DMS53 treated with DMSO at 0.1 percent for 48 hours (cell line): Measurements from ENCODE around the gene SPTB.

Experiments used
- DNase-seq: peaks from one replicate; lab custom pipeline; 2025; ENCODE audit not compliant: unreplicated experiment; lab: John Stamatoyannopoulos, UW

Gene SPTB

GRCh38 chr14:64768401-64769095, 111.2 kb downstream of the SPTB start:
- DNase-seq: no peak

DNA sequence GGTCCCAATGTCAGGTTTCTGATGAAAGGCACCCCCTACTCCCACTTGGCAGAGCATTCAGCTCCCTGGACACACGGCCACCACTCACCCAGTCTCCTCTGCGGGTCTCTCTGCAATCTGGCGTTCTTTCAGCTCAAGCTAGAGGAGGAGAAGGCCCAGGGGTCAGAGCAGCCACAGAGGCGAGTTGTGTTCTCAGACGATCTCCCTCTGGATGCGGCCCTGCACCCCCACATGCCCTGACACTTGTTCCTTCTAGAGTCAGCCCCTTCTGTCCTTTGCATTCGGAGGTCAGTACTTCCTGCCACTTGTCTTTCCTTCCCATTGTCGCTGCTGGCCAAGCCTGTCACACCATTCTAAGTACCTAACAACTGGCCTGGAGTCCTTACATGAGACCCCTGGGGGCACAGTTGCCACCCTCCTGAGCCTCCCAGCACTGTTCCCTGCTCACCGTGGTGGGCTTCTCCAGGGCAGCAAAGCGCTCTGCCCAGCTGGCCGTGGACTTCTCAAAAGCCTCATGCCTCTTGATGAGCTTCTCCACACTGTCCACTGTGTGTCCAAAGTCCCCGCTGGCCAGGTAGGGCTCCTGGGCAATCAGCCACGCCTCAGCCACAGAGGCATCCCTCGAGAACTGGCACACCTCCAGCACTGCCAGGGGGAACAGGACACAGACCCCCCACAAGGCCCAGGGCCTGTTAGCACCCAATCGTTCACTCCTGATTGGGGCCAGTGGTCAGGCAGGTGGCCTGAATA, 112.3 kb downstream of the SPTB start:
- DNase-seq: no peak

GRCh38 chr14:64766430-64767151, 113.1 kb downstream of the SPTB start:
- DNase-seq: no peak

- DNase-seq: no peak
Observed at GRCh38 chr14:64765740-64766302, 113.9 kb downstream of the SPTB start.

- peak; percentile 31 for DNase-seq
Observed at GRCh38 chr14:64764641-64765520, 114.8 kb downstream of the SPTB start.

- DNase-seq: no peak
Observed at GRCh38 chr14:64763801-64764621, 115.7 kb downstream of the SPTB start.

- DNase-seq: no peak
Observed at GRCh38 chr14:64763085-64763782, 116.5 kb downstream of the SPTB start.

- DNase-seq: peak; percentile 65
Observed at GRCh38 chr14:64762044-64763034, 117.4 kb downstream of the SPTB start.

DNA sequence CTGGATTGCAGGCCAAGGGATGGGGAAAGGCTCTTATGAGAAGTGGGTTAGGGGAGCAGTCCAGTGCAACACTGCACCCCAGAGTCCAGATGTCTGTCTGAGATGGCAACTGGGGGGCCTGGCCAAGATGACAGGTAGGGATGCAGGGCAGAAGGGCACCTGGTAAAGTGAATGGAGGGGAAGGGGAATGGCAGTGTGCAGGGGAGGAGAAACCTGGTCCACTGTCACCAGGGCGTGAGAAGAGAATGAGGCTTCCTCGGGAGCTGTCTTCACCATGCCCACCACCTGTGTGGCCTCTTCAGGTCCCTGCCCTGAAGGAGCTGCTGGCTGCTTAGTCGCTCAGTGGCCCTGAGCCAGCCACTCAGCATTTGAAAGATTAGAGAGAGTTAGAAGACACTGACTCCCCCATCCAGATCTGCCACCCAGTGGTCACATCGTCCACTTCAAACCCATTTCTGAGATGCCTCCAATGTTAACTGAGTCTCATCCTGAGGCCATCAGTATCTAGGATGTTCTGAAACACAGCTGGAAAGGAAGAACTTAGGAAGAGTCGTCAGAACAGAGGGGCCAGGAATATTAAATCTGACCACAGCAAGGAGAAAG, 118.2 kb downstream of the SPTB start:
- DNase-seq: peak; percentile 37

GRCh38 chr14:64760916-64761315, 118.8 kb downstream of the SPTB start:
- no peak for DNase-seq

DNA sequence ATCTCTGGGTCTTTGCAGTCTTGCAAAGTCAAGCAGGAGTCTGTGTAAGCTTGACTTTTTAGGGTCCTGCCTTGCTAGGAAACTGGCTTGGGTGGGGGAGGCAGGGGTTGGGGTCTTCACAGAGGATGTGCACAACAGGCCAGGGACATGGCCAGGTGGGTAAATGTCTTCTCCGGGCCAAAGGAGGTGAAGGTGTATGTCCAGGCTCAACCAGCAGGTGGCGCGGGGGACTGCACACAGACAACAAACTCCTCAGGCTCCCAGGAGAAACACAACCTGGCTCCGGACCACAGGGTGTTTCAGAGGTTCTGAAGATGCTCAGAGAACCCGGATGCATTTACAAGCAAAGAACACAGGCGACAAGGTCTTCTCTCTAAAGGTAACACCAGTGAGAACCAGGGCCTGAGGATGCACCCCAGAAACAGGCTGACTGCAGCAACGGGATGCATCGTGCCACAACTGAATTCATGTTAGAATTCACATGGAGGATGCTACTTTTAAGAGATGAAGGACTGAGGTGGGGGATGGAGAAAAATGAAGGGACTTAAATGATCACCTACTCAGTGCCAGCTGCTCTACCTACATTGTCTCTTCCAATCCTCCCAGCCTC, 119.5 kb downstream of the SPTB start:
- DNase-seq: peak; percentile 14

DNA sequence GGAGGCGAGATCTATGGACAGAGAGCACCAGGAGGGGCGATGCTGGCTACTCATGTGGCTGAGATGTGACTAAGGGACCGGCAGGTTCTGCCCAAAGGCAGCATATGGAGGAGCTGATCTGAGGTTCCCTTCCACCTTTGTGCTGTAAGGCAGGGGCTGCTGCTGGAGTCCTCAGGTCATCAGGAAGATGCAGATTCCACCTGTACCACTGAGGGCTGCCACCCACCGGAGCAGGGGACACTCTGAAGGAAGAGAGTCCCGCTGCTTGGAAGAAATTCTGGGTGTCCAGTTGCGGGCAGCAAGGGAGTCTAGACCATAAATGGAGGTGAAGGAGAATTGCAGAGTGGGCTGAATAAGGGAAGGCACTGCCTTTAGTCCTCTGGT, 120.2 kb downstream of the SPTB start:
- no peak for DNase-seq

DNA sequence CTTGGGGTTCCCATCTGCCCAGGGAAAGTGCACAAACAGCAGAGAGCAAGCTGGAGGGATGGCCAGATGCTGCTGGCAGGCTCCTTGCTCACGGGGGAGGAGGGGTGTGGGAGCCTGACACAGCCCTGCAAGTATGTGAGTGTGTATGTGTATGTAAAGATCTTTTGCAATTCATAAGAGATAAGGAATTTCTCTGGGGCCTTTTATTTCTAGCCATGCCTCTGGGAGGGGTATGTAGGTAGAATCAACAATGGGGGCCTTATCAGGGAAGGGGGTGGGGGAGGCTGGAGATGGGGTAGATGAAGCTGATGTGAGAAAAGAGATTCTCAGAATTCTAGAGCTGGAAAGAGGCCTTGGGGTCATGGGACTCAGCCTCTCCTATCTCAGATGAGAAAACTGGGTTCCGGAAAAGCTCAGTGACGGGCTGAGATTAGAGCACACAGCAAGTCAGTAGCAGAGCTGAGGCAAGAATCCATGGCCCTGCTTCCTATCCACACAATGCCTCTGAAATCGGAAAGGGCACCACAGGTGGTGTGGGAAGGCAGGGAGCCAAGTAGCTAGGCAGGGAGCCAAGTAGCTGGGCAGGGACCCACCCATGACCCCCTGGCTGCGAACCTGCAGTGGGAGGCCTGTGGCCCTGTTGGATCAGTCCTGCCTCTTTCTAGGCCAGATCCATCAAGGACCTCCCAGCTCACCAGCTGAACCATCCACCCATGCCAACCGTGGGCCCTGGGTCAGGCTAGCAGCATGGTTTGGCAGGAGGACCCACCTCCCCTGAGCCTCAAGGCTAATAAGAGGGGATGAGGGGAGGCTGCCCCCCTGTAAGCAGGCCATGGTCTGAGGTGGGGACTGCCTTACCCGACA, 120.8 kb downstream of the SPTB start:
- DNase-seq: no peak

GRCh38 chr14:64758025-64758521, 121.6 kb downstream of the SPTB start:
- no peak for DNase-seq

DNA sequence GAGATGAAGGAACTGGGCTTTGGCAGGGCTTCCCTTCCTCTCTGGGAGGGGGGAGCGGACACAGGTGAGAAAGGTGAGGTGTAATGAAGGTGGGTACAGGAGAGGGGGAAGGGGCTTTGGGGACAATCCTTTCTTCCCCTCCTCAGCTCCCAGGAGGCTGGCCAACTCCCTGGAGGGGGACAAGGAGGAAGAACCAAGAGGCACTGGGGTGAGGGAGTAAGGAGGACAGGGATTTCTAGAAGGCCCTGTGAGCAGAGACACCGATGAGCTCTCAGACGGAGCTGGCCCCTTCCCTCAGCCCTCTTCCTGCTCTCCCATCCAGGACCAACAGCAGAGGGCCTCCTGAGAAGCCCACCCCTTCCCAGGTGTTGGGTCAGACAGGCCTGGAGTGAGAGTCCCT, 122.1 kb downstream of the SPTB start:
- no peak for DNase-seq

- no peak for DNase-seq
Observed at GRCh38 chr14:64756712-64757111, 123.0 kb downstream of the SPTB start.
